SK-N-SH (cell line): Measurements from ENCODE around the gene CHL1.

Experiments
- EP300 ChIP-seq, 2 experiments: IDR thresholded peaks; 2 replicates each; pipeline versions ENCODE4 v1.4.0 to v1.6.1; 2012; ENCODE audit warnings: borderline replicate concordance in 1 of 2, low read depth in 1 of 2, low read length in 1 of 2
- EZH2phosphoT487 ChIP-seq: fragments of 200-600 bp; sonication (generic); IDR thresholded peaks from 2 replicates; pipeline ENCODE4 v1.6.1; 2017; ENCODE audit warnings: low read depth, mixed run types, mild to moderate bottlenecking, antibody characterized with exemption, moderate library complexity, borderline replicate concordance
- FOXM1 ChIP-seq: IDR thresholded peaks from 2 replicates; pipeline ENCODE4 v1.4.0; 2012; ENCODE audit warnings: low read depth, mild to moderate bottlenecking
- GABPA ChIP-seq: IDR thresholded peaks from 2 replicates; pipeline ENCODE4 v1.4.0; 2012; ENCODE audit warnings: low read depth, mild to moderate bottlenecking
- GATA2 ChIP-seq: sonication (generic); formaldehyde crosslinking; IDR thresholded peaks from 2 replicates; pipeline ENCODE4 v1.5.0; 2020; ENCODE audit warnings: mild to moderate bottlenecking, missing genetic modification reagents
- JUND ChIP-seq: IDR thresholded peaks from 2 replicates; pipeline ENCODE4 v1.4.0; 2012
- MXI1 ChIP-seq: IDR thresholded peaks from 2 replicates; pipeline ENCODE4 v1.6.1; 2012; ENCODE audit warnings: mild to moderate bottlenecking, low read depth, low read length, improper control_type of control experiment
- NRF1 ChIP-seq: IDR thresholded peaks from 2 replicates; pipeline ENCODE4 v1.6.1; 2012; ENCODE audit warnings: low read depth, mild to moderate bottlenecking, low read length
- POLR2AphosphoS5 ChIP-seq: IDR thresholded peaks from 2 replicates; pipeline ENCODE4 v1.6.1; 2012; ENCODE audit warnings: low read depth, low read length
- RAD21 ChIP-seq: IDR thresholded peaks from 2 replicates; pipeline ENCODE4 v1.6.1; 2012; ENCODE audit warnings: mild to moderate bottlenecking, low read length
- RCOR1 ChIP-seq: fragments of 150-350 bp; IDR thresholded peaks from 2 replicates; pipeline ENCODE4 v1.6.1; 2017; ENCODE audit warnings: antibody characterized with exemption, low read length
- RFX5 ChIP-seq: IDR thresholded peaks from 2 replicates; pipeline ENCODE4 v1.6.1; 2012; ENCODE audit warnings: mild to moderate bottlenecking, improper control_type of control experiment, low read length
- YY1 ChIP-seq: IDR thresholded peaks from 2 replicates; pipeline ENCODE4 v1.4.0; 2012; ENCODE audit warnings: low read depth, mild to moderate bottlenecking
- TF ChIP-seq, protein P1 (sequence below): fragments of 200-600 bp; sonication (generic); IDR thresholded peaks from 2 replicates; pipeline ENCODE4 v1.6.1; 2017; ENCODE audit warnings: antibody characterized with exemption, mild to moderate bottlenecking, moderate library complexity

DNA sequence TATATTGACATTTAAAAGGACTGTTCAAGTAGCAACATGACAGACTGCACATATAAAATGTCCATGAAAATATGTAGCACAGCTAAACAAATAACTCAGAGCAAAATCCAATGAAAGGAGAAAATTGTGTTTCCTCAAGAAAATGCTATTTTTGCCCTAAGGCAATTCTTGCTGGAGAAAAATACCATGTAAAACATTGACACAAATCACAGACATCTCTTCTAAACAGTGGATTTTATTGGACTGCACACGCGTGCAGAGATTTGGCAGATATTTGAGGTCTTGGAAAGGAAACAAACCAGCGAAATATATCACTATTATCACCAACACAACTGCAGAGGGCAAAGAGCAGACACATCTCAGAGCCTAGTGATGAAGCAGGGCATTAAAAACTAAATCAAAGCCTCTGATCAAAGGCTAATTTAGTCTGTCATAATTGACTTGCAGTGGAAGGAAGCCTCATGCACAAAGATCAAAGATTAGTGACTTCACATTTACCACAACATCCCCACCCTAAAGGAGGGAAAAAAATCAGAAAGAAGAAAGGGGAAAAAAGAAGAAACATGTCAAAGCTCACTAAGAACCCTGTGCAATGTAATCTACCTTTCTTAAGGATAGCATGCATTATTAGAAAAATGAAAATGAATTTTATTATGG, 52.4 kb downstream of the CHL1 start:
- TF ChIP-seq FOXM1 (no peak), EZH2phosphoT487 (no peak), GABPA (no peak), RCOR1 (no peak), MXI1 (no peak), GATA2 (CRISPR knock-in tag) (peak; percentile 45; the same call in 1 of the 2 replicates), RAD21 (no peak), EP300 (IDR thresholded peaks at IDR 0.05; ENCODE audit: borderline replicate concordance in 1 of 2, low read depth in 1 of 2, low read length in 1 of 2) (no peak), NRF1 (no peak), POLR2AphosphoS5 (no peak), RFX5 (no peak), YY1 (no peak), JUND (no peak)
- TF ChIP-seq, protein P1, sequence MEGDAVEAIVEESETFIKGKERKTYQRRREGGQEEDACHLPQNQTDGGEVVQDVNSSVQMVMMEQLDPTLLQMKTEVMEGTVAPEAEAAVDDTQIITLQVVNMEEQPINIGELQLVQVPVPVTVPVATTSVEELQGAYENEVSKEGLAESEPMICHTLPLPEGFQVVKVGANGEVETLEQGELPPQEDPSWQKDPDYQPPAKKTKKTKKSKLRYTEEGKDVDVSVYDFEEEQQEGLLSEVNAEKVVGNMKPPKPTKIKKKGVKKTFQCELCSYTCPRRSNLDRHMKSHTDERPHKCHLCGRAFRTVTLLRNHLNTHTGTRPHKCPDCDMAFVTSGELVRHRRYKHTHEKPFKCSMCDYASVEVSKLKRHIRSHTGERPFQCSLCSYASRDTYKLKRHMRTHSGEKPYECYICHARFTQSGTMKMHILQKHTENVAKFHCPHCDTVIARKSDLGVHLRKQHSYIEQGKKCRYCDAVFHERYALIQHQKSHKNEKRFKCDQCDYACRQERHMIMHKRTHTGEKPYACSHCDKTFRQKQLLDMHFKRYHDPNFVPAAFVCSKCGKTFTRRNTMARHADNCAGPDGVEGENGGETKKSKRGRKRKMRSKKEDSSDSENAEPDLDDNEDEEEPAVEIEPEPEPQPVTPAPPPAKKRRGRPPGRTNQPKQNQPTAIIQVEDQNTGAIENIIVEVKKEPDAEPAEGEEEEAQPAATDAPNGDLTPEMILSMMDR = no peak
